ENCODE results near the gene SLC1A5.
A peak's percentile ranks its signal among the peaks of the same experiment; 100 is the strongest.

Gene SLC1A5

DNA sequence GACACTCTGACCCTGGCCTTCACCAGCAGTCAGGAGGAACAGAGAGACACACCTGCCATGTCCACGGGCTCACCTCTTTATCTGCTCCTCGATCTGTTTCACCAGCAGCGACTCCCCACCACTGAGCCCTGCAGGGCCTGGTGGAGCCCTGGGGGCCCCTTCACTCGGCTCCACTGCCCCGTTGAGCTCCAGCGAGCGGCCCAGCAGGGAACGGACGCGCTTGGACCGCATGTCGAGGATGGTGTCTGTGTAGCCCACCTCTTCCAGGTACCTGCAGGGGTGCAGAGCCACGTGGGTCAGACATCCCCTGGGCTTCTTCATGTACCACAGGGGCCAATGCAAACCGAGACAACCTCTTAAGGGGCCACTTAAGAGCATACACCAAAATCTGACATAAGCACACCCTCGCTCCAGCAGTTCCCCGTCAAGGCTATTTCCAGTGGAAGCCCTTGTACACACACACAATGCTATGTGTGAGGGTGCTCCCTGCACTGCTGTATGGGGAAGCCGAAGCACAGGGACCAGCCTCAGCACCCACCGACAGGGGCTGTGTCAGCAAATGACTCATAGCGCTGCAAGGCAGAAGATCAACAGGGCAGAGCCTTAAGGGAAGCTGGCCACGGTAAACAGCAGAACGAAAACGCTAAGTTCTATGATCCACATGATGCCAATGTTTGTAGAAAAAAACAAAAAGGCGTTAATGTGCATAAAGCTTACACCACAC is 55.3 kb downstream of the SLC1A5 start:
- no peak for DNase-seq
- no peak overlapping the region for H3K27ac ChIP-seq (ENCODE audit: insufficient read depth, low read length, poor library complexity, severe bottlenecking)
- H3K36me3 ChIP-seq (ENCODE audit: control insufficient read depth, insufficient read depth, low read length) = peaks cover 69% of the 10 kb centered on the region
- H3K27me3 ChIP-seq (replicated peaks; ENCODE audit: control insufficient read depth, insufficient read depth, low read length, poor library complexity, severe bottlenecking) = no peaks in the 10 kb centered on the region
- H3K4me3 ChIP-seq (ENCODE audit: insufficient read depth, low read depth, low read length, poor library complexity, severe bottlenecking) = no peak overlapping the region
- no peaks in the 10 kb centered on the region for H3K9me3 ChIP-seq (ENCODE audit: control insufficient read depth, low read length)
- H3K4me1 ChIP-seq (ENCODE audit: control insufficient read depth, insufficient read depth, low read length, poor library complexity, severe bottlenecking) = peaks cover 4% of the 10 kb centered on the region

- Histone ChIP-seq H3K27me3 (replicated peaks; ENCODE audit: control insufficient read depth, insufficient read depth, low read length, poor library complexity, severe bottlenecking) (no peaks in the 10 kb centered on the region), H3K9me3 (ENCODE audit: control insufficient read depth, low read length) (no peaks in the 10 kb centered on the region), H3K27ac (ENCODE audit: insufficient read depth, low read length, poor library complexity, severe bottlenecking) (no peak overlapping the region), H3K36me3 (ENCODE audit: control insufficient read depth, insufficient read depth, low read length) (peaks cover 70% of the 10 kb centered on the region), H3K4me3 (ENCODE audit: insufficient read depth, low read depth, low read length, poor library complexity, severe bottlenecking) (no peak overlapping the region), H3K4me1 (ENCODE audit: control insufficient read depth, insufficient read depth, low read length, poor library complexity, severe bottlenecking) (peaks cover 4% of the 10 kb centered on the region)
- DNase-seq = no peak
These were observed 56.0 kb downstream of the SLC1A5 start for GRCh38 chr19:46732172-46732938.

GRCh38 chr19:46731584-46731983 is 56.8 kb downstream of the SLC1A5 start:
- Histone ChIP-seq H3K9me3 (ENCODE audit: control insufficient read depth, low read length) (no peaks in the 10 kb centered on the region), H3K27me3 (replicated peaks; ENCODE audit: control insufficient read depth, insufficient read depth, low read length, poor library complexity, severe bottlenecking) (no peaks in the 10 kb centered on the region), H3K36me3 (ENCODE audit: control insufficient read depth, insufficient read depth, low read length) (peaks cover 71% of the 10 kb centered on the region), H3K27ac (ENCODE audit: insufficient read depth, low read length, poor library complexity, severe bottlenecking) (no peak overlapping the region), H3K4me3 (ENCODE audit: insufficient read depth, low read depth, low read length, poor library complexity, severe bottlenecking) (no peak overlapping the region), H3K4me1 (ENCODE audit: control insufficient read depth, insufficient read depth, low read length, poor library complexity, severe bottlenecking) (peaks cover 4% of the 10 kb centered on the region)
- DNase-seq = no peak

- peaks cover 74% of the 10 kb centered on the region for H3K36me3 ChIP-seq (ENCODE audit: control insufficient read depth, insufficient read depth, low read length)
- no peak overlapping the region for H3K27ac ChIP-seq (ENCODE audit: insufficient read depth, low read length, poor library complexity, severe bottlenecking)
- no peak overlapping the region for H3K4me3 ChIP-seq (ENCODE audit: insufficient read depth, low read depth, low read length, poor library complexity, severe bottlenecking)
- no peak for DNase-seq
- peaks cover 4% of the 10 kb centered on the region for H3K4me1 ChIP-seq (ENCODE audit: control insufficient read depth, insufficient read depth, low read length, poor library complexity, severe bottlenecking)
- H3K27me3 ChIP-seq (replicated peaks; ENCODE audit: control insufficient read depth, insufficient read depth, low read length, poor library complexity, severe bottlenecking) = no peaks in the 10 kb centered on the region
- H3K9me3 ChIP-seq (ENCODE audit: control insufficient read depth, low read length) = no peaks in the 10 kb centered on the region
These were observed 57.3 kb downstream of the SLC1A5 start for GRCh38 chr19:46731007-46731501.

GRCh38 chr19:46730595-46730994 is 57.8 kb downstream of the SLC1A5 start:
- Histone ChIP-seq H3K4me1 (ENCODE audit: control insufficient read depth, insufficient read depth, low read length, poor library complexity, severe bottlenecking) (peaks cover 4% of the 10 kb centered on the region), H3K4me3 (ENCODE audit: insufficient read depth, low read depth, low read length, poor library complexity, severe bottlenecking) (no peak overlapping the region), H3K36me3 (ENCODE audit: control insufficient read depth, insufficient read depth, low read length) (peaks cover 78% of the 10 kb centered on the region), H3K9me3 (ENCODE audit: control insufficient read depth, low read length) (no peaks in the 10 kb centered on the region), H3K27ac (ENCODE audit: insufficient read depth, low read length, poor library complexity, severe bottlenecking) (no peak overlapping the region), H3K27me3 (replicated peaks; ENCODE audit: control insufficient read depth, insufficient read depth, low read length, poor library complexity, severe bottlenecking) (no peaks in the 10 kb centered on the region)
- no peak for DNase-seq

- DNase-seq = no peak
- peaks cover 82% of the 10 kb centered on the region for H3K36me3 ChIP-seq (ENCODE audit: control insufficient read depth, insufficient read depth, low read length)
- H3K4me3 ChIP-seq (ENCODE audit: insufficient read depth, low read depth, low read length, poor library complexity, severe bottlenecking) = no peak overlapping the region
- no peaks in the 10 kb centered on the region for H3K27me3 ChIP-seq (replicated peaks; ENCODE audit: control insufficient read depth, insufficient read depth, low read length, poor library complexity, severe bottlenecking)
- H3K4me1 ChIP-seq (ENCODE audit: control insufficient read depth, insufficient read depth, low read length, poor library complexity, severe bottlenecking) = peaks cover 4% of the 10 kb centered on the region
- H3K9me3 ChIP-seq (ENCODE audit: control insufficient read depth, low read length) = no peaks in the 10 kb centered on the region
- no peak overlapping the region for H3K27ac ChIP-seq (ENCODE audit: insufficient read depth, low read length, poor library complexity, severe bottlenecking)
These were observed 58.2 kb downstream of the SLC1A5 start for GRCh38 chr19:46730187-46730586.

DNA sequence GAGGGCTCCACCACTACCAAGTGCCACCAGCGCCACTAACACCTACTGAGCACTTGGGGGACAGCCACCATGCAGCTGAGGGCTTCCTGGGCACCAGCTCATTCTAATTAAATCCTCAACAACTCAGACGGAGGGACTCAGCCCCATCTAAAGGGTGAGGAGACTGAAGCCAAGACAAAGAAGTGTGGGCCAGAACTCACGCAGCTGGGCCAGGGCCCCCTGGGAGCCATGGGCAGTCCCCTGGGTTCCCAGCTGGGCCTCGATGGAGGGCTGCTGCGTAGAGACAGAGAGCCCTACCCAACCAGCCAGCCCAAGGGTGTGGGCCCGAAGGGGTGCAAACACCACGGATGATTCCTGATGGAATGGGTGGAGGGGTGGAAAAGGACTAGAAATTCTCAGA is 58.7 kb downstream of the SLC1A5 start:
- Histone ChIP-seq H3K27me3 (replicated peaks; ENCODE audit: control insufficient read depth, insufficient read depth, low read length, poor library complexity, severe bottlenecking) (no peaks in the 10 kb centered on the region), H3K4me3 (ENCODE audit: insufficient read depth, low read depth, low read length, poor library complexity, severe bottlenecking) (no peak overlapping the region), H3K36me3 (ENCODE audit: control insufficient read depth, insufficient read depth, low read length) (peaks cover 87% of the 10 kb centered on the region), H3K27ac (ENCODE audit: insufficient read depth, low read length, poor library complexity, severe bottlenecking) (no peak overlapping the region), H3K4me1 (ENCODE audit: control insufficient read depth, insufficient read depth, low read length, poor library complexity, severe bottlenecking) (peaks cover 4% of the 10 kb centered on the region), H3K9me3 (ENCODE audit: control insufficient read depth, low read length) (no peaks in the 10 kb centered on the region)
- no peak for DNase-seq

DNA sequence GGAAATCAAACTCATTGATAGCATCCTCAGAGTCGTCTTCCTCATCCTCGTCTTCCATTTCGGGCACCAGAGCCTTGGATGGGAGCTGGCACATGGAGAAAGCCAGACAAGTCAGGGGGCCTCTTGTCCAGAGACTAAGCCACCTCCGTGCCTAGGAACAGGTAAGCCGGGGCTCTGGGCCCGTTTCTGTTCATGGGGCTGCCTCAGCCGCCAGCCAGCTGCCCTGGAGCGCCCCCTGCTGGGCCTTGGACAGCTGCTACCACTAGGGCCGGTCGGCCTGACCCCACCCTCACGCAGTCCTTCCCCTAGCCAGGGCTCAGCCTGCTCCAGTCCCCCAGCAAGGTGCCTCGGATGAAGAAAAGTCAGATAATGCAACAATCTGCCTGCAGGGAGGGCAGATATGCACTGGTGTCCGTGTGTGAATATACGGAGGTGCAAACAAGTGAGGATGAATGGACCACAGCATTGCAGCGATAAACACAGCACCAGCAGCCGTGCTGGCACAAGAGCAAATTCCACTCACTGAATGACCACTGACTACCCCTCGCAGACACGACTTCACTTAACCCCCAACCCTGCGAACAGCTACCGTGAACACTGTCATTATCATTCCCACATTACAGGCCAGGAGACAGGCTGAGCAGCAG is 59.6 kb downstream of the SLC1A5 start:
- Histone ChIP-seq H3K27me3 (replicated peaks; ENCODE audit: control insufficient read depth, insufficient read depth, low read length, poor library complexity, severe bottlenecking) (no peaks in the 10 kb centered on the region), H3K4me3 (ENCODE audit: insufficient read depth, low read depth, low read length, poor library complexity, severe bottlenecking) (no peak overlapping the region), H3K27ac (ENCODE audit: insufficient read depth, low read length, poor library complexity, severe bottlenecking) (no peak overlapping the region), H3K4me1 (ENCODE audit: control insufficient read depth, insufficient read depth, low read length, poor library complexity, severe bottlenecking) (peaks cover 4% of the 10 kb centered on the region), H3K36me3 (ENCODE audit: control insufficient read depth, insufficient read depth, low read length) (peaks cover 89% of the 10 kb centered on the region), H3K9me3 (ENCODE audit: control insufficient read depth, low read length) (no peaks in the 10 kb centered on the region)
- peak; percentile 58 to 73 (median 68) for DNase-seq

DNA sequence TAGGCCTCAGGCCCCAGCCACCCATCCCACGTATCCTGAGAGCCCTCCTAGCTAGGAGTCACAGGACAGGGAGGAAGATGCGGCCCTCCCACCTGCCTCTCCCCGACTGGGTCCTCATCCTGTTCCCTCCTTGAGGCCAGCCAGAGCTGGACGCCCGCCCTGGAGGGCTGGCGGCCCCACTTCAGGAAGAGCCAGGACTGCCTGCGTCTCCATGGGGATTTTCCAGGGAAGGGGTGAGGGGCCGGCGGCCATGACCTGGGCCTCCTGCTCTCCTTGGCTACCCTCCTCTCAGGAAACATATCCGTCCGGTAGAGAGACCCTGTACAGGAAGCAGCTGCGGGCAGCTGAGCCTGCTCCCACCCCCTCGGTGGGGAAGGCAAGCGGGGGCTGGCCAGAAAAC is 60.2 kb downstream of the SLC1A5 start:
- peaks cover 4% of the 10 kb centered on the region for H3K4me1 ChIP-seq (ENCODE audit: control insufficient read depth, insufficient read depth, low read length, poor library complexity, severe bottlenecking)
- no peak overlapping the region for H3K27ac ChIP-seq (ENCODE audit: insufficient read depth, low read length, poor library complexity, severe bottlenecking)
- no peak for DNase-seq
- no peaks in the 10 kb centered on the region for H3K27me3 ChIP-seq (replicated peaks; ENCODE audit: control insufficient read depth, insufficient read depth, low read length, poor library complexity, severe bottlenecking)
- no peak overlapping the region for H3K4me3 ChIP-seq (ENCODE audit: insufficient read depth, low read depth, low read length, poor library complexity, severe bottlenecking)
- H3K36me3 ChIP-seq (ENCODE audit: control insufficient read depth, insufficient read depth, low read length) = peaks cover 88% of the 10 kb centered on the region
- H3K9me3 ChIP-seq (ENCODE audit: control insufficient read depth, low read length) = no peaks in the 10 kb centered on the region

DNA sequence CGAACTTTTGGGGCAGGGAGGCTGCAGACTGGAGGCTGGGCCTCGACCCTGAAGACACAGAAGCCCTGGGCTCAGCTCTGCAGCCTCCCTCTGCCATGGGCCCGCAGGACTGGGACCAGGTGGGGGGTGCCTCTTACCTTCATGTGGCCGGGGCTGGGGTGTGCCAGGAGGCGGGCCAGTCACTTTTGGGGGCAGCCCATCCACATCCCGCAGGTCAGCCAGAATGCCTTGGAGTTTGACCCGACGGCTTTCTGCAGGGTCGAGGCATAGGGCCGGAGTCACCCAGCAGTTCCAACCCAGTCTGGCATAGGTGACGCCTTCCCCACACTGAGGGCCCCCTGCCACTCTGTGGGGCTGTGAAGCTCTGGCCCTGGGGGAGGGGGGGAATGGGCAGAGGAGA is 60.6 kb downstream of the SLC1A5 start:
- H3K27ac ChIP-seq (ENCODE audit: insufficient read depth, low read length, poor library complexity, severe bottlenecking) = no peak overlapping the region
- DNase-seq = no peak
- H3K4me1 ChIP-seq (ENCODE audit: control insufficient read depth, insufficient read depth, low read length, poor library complexity, severe bottlenecking) = peaks cover 7% of the 10 kb centered on the region

More for the DNA sequence above, 60.6 kb downstream of the SLC1A5 start:
- Histone ChIP-seq H3K27me3 (replicated peaks; ENCODE audit: control insufficient read depth, insufficient read depth, low read length, poor library complexity, severe bottlenecking) (no peaks in the 10 kb centered on the region), H3K9me3 (ENCODE audit: control insufficient read depth, low read length) (no peaks in the 10 kb centered on the region), H3K4me3 (ENCODE audit: insufficient read depth, low read depth, low read length, poor library complexity, severe bottlenecking) (no peak overlapping the region), H3K36me3 (ENCODE audit: control insufficient read depth, insufficient read depth, low read length) (peaks cover 88% of the 10 kb centered on the region)
